Measurements from ENCODE around the gene PARD3B.

The PARD3B gene

GRCh38 chr2:205477016-205477705, 931.9 kb downstream of the PARD3B start:
- no peaks in the 10 kb centered on the region for H3K27me3 ChIP-seq (ENCODE audit: insufficient read depth, poor library complexity, severe bottlenecking)
- H3K27ac ChIP-seq (replicated peaks) = no peak overlapping the region
- no peak overlapping the region for H3K4me3 ChIP-seq (replicated peaks; ENCODE audit: insufficient read depth, low read length)
- no peak for DNase-seq (ENCODE audit: low read depth in 1 of 2, low spot score in 1 of 2)
- TF ChIP-seq CTCF (IDR thresholded peaks at IDR 0.05; ENCODE audit: insufficient read depth, low read length) (no peak), REST (IDR thresholded peaks at IDR 0.05; ENCODE audit: insufficient replicate concordance, low read depth) (no peak), POLR2AphosphoS5 (IDR thresholded peaks at IDR 0.05; ENCODE audit: low read depth) (no peak), SPI1 (IDR thresholded peaks at IDR 0.05; ENCODE audit: borderline replicate concordance, low read depth) (no peak), GABPA (IDR thresholded peaks at IDR 0.05; ENCODE audit: low read depth) (no peak)

- Histone ChIP-seq H3K27me3 (ENCODE audit: insufficient read depth, poor library complexity, severe bottlenecking) (no peaks in the 10 kb centered on the region), H3K27ac (replicated peaks) (no peak overlapping the region), H3K4me3 (replicated peaks; ENCODE audit: insufficient read depth, low read length) (no peak overlapping the region)
- DNase-seq (ENCODE audit: low read depth in 1 of 2, low spot score in 1 of 2) = no peak
- TF ChIP-seq REST (IDR thresholded peaks at IDR 0.05; ENCODE audit: insufficient replicate concordance, low read depth) (no peak), POLR2AphosphoS5 (IDR thresholded peaks at IDR 0.05; ENCODE audit: low read depth) (no peak), CTCF (IDR thresholded peaks at IDR 0.05; ENCODE audit: insufficient read depth, low read length) (no peak), GABPA (IDR thresholded peaks at IDR 0.05; ENCODE audit: low read depth) (no peak), SPI1 (IDR thresholded peaks at IDR 0.05; ENCODE audit: borderline replicate concordance, low read depth) (no peak)
Measured at GRCh38 chr2:205481861-205482260, 936.6 kb downstream of the PARD3B start.

GRCh38 chr2:205482399-205483081, 937.3 kb downstream of the PARD3B start:
- no peak for TF ChIP-seq CTCF (IDR thresholded peaks at IDR 0.05; ENCODE audit: insufficient read depth, low read length)
- TF ChIP-seq REST (IDR thresholded peaks at IDR 0.05; ENCODE audit: insufficient replicate concordance, low read depth) = no peak
- no peak for TF ChIP-seq GABPA (IDR thresholded peaks at IDR 0.05; ENCODE audit: low read depth)
- TF ChIP-seq POLR2AphosphoS5 (IDR thresholded peaks at IDR 0.05; ENCODE audit: low read depth) = no peak
- no peak for TF ChIP-seq SPI1 (IDR thresholded peaks at IDR 0.05; ENCODE audit: borderline replicate concordance, low read depth)
- no peak for DNase-seq (ENCODE audit: low read depth in 1 of 2, low spot score in 1 of 2)
- no peak overlapping the region for H3K27ac ChIP-seq (replicated peaks)

More at GRCh38 chr2:205482399-205483081, 937.3 kb downstream of the PARD3B start:
- Histone ChIP-seq H3K27me3 (ENCODE audit: insufficient read depth, poor library complexity, severe bottlenecking) (no peaks in the 10 kb centered on the region), H3K4me3 (replicated peaks; ENCODE audit: insufficient read depth, low read length) (no peak overlapping the region)
